Stimulated activated CD8-positive, alpha-beta memory T cell treated with anti-CD3 and anti-CD28 coated beads, Interleukin-2, amount 100 ng/mL, for 1 hour (primary cell): ENCODE measurements around the gene TNFRSF21.
"Not testable (repeated sequence)": the region's sequence is repeated elsewhere in the genome, so short reads cannot be mapped to it uniquely, and the experiment has no call there.

Experiments used
- DNase-seq, 2 donors: peaks; one replicate each; pipeline ENCODE4 v3.0.0-alpha.2; 2020; ENCODE audit warnings: low read depth in 2 of 2

Gene TNFRSF21

GRCh38 chr6:47321577-47321976 is 11.9 kb upstream of the TNFRSF21 start:
- no peak for DNase-seq

- no peak for DNase-seq
Observed at GRCh38 chr6:47319867-47320266, 10.2 kb upstream of the TNFRSF21 start.

GRCh38 chr6:47319382-47319781 is 9.7 kb upstream of the TNFRSF21 start:
- DNase-seq: no peak

- no peak for DNase-seq
Observed at GRCh38 chr6:47318236-47318989, 8.7 kb upstream of the TNFRSF21 start.

- not testable (repeated sequence) for DNase-seq
Observed at GRCh38 chr6:47315181-47315580, 5.5 kb upstream of the TNFRSF21 start.

GRCh38 chr6:47310131-47310480 is 401 bp upstream of the TNFRSF21 start:
- DNase-seq: no peak

GRCh38 chr6:47308552-47309290 is 984 bp downstream of the TNFRSF21 start:
- no peak for DNase-seq

- no peak for DNase-seq
Observed at GRCh38 chr6:47308198-47308517, 1.5 kb downstream of the TNFRSF21 start.

- DNase-seq: no peak
Observed at GRCh38 chr6:47307362-47308197, 2.1 kb downstream of the TNFRSF21 start.

GRCh38 chr6:47306887-47307286 is 2.8 kb downstream of the TNFRSF21 start:
- DNase-seq: no peak

- DNase-seq: no peak
Observed at GRCh38 chr6:47303861-47304260, 5.8 kb downstream of the TNFRSF21 start.

GRCh38 chr6:47303342-47303741 is 6.4 kb downstream of the TNFRSF21 start:
- no peak for DNase-seq

GRCh38 chr6:47302043-47302442 is 7.7 kb downstream of the TNFRSF21 start:
- no peak for DNase-seq

GRCh38 chr6:47301441-47301840 is 8.3 kb downstream of the TNFRSF21 start:
- no peak for DNase-seq

GRCh38 chr6:47300417-47300816 is 9.3 kb downstream of the TNFRSF21 start:
- no peak for DNase-seq

GRCh38 chr6:47299965-47300364 is 9.7 kb downstream of the TNFRSF21 start:
- DNase-seq: no peak

- no peak for DNase-seq
Observed at GRCh38 chr6:47298475-47298874, 11.2 kb downstream of the TNFRSF21 start.

GRCh38 chr6:47294990-47295389 is 14.7 kb downstream of the TNFRSF21 start:
- DNase-seq: no peak

GRCh38 chr6:47292944-47293343 is 16.8 kb downstream of the TNFRSF21 start:
- no peak for DNase-seq

GRCh38 chr6:47292027-47292426 is 17.7 kb downstream of the TNFRSF21 start:
- no peak for DNase-seq

- no peak for DNase-seq
Observed at GRCh38 chr6:47290124-47290834, 19.4 kb downstream of the TNFRSF21 start.
